ENCODE results near the gene RNF34. TPM values are rescaled to one million over a fixed set of nuclear protein-coding genes. Genes with fewer than 3 reads are reported as not detected.

Gene RNF34
- total and polyA plus RNA-seq, 3 donors from 2014 or later, result 59.2 to 96.6 (median 84.5) TPM

- WGBS, 2 donors, result 1 to 3% methylated on average over 29 to 43 of the region's 48 CpGs
- intact Hi-C loops (cut with DNase I; ENCODE audit: low total_unique reads), result no loop called here
- Histone ChIP-seq H3K27ac (peak overlapping the region; percentile 83), H3K27me3 (no peaks in the 10 kb centered on the region), H3K36me3 (ENCODE audit: low read depth, missing control alignments) (no peaks in the 10 kb centered on the region), H3K9me3 (no peaks in the 10 kb centered on the region), H3K4me1 (peaks cover 12% of the 10 kb centered on the region), H3K4me3 (peak overlapping the region; percentile 76 to 96)
- TF ChIP-seq CTCF (IDR thresholded peaks at IDR 0.05) (no peak), POLR2A (IDR thresholded peaks at IDR 0.05) (no peak)
- DNase-seq, result peak; percentile 58
These were observed 618 bp downstream of the RNF34 start for GRCh38 chr12:121400332-121401139.

GRCh38 chr12:121403721-121404120 lies 3.8 kb downstream of the RNF34 start:
- DNase-seq, result no peak
- H3K27ac ChIP-seq, result no peak overlapping the region
- intact Hi-C loops (cut with DNase I; ENCODE audit: low total_unique reads), result no loop called here
- H3K27me3 ChIP-seq, result no peaks in the 10 kb centered on the region
- no peaks in the 10 kb centered on the region for H3K36me3 ChIP-seq (ENCODE audit: low read depth, missing control alignments)
- TF ChIP-seq POLR2A (IDR thresholded peaks at IDR 0.05) (no peak), CTCF (IDR thresholded peaks at IDR 0.05) (no peak)
- H3K4me1 ChIP-seq, result peaks cover 12% of the 10 kb centered on the region
- H3K9me3 ChIP-seq, result no peaks in the 10 kb centered on the region
- no peak overlapping the region for H3K4me3 ChIP-seq
- WGBS, 2 donors, result 92 to 97% methylated on average over 5 of the region's 5 CpGs

- Histone ChIP-seq H3K36me3 (ENCODE audit: low read depth, missing control alignments) (no peaks in the 10 kb centered on the region), H3K27ac (no peak overlapping the region), H3K9me3 (no peaks in the 10 kb centered on the region), H3K27me3 (no peaks in the 10 kb centered on the region), H3K4me3 (no peak overlapping the region), H3K4me1 (peaks cover 12% of the 10 kb centered on the region)
- TF ChIP-seq POLR2A (IDR thresholded peaks at IDR 0.05), result no peak
- no peak for TF ChIP-seq CTCF (IDR thresholded peaks at IDR 0.05)
- peak; percentile 28 for DNase-seq
- intact Hi-C loops (cut with DNase I; ENCODE audit: low total_unique reads), result no loop called here
- WGBS, 2 donors, result 93 to 97% methylated on average over 1 of the region's 1 CpG
These were observed 4.8 kb downstream of the RNF34 start for GRCh38 chr12:121404734-121405133.

- H3K36me3 ChIP-seq (ENCODE audit: low read depth, missing control alignments), result no peaks in the 10 kb centered on the region
- no peak overlapping the region for H3K4me3 ChIP-seq
- intact Hi-C loops (cut with DNase I; ENCODE audit: low total_unique reads), result no loop called here
- WGBS, 2 donors, result 94 to 100% methylated on average over 2 of the region's 2 CpGs
- no peak overlapping the region for H3K27ac ChIP-seq
- no peaks in the 10 kb centered on the region for H3K9me3 ChIP-seq
- H3K4me1 ChIP-seq, result peaks cover 12% of the 10 kb centered on the region
- TF ChIP-seq POLR2A (IDR thresholded peaks at IDR 0.05), result no peak
- no peak for TF ChIP-seq CTCF (IDR thresholded peaks at IDR 0.05)
- H3K27me3 ChIP-seq, result no peaks in the 10 kb centered on the region
- no peak for DNase-seq
These were observed 5.3 kb downstream of the RNF34 start for GRCh38 chr12:121405211-121405610.

- Histone ChIP-seq H3K36me3 (ENCODE audit: low read depth, missing control alignments) (no peaks in the 10 kb centered on the region), H3K27me3 (no peaks in the 10 kb centered on the region), H3K4me1 (no peaks in the 10 kb centered on the region), H3K4me3 (no peak overlapping the region), H3K27ac (no peak overlapping the region), H3K9me3 (no peaks in the 10 kb centered on the region)
- intact Hi-C loops (cut with DNase I; ENCODE audit: low total_unique reads), result no loop called here
- 90 to 91% methylated on average over 1 of the region's 1 CpG for WGBS, 2 donors
- no peak for DNase-seq
- no peak for TF ChIP-seq CTCF (IDR thresholded peaks at IDR 0.05)
- TF ChIP-seq POLR2A (IDR thresholded peaks at IDR 0.05), result no peak
These were observed 14.0 kb downstream of the RNF34 start for GRCh38 chr12:121413917-121414316.
